Caco-2 (cell line): ENCODE data around the gene SLC5A8. TPM values are rescaled to one million over a fixed set of nuclear protein-coding genes. Genes with fewer than 3 reads are reported as not detected.

Experiments
- BruUV-seq: library from RNA; stranded (reverse); fragments of 400-500 nt; replicated peaks from 2 replicates; lab custom pipeline; 2021; lab: Mats Ljungman, UMichigan
- CTCF ChIA-PET: fragments of 300-600 bp; sonication (Branson Sonifier 250); formaldehyde crosslinking; loops from one replicate; lab custom pipeline; 2022; ENCODE audit warnings: antibody characterized with exemption; lab: Charles Lee
- POLR2A ChIA-PET: fragments of 300-600 bp; sonication (Branson Sonifier 250); formaldehyde crosslinking; loops from one replicate; lab custom pipeline; 2022; ENCODE audit warnings: antibody characterized with exemption; lab: Charles Lee
- DNase-seq, 2 experiments: peaks; one replicate each; pipeline versions ENCODE4 v3.0.0 to v3.0.0-alpha.2; 2020 to 2022
- H3K27me3 ChIP-seq: replicated peaks from 2 replicates; pipeline ENCODE4 v1.6.0; 2011; ENCODE audit warnings: low read length; ENCODE audit not compliant: control insufficient read depth, insufficient read depth
- H3K36me3 ChIP-seq: 2 replicates; pipeline ENCODE4 v1.5.1; 2011; ENCODE audit warnings: low read length; ENCODE audit not compliant: control insufficient read depth, insufficient read depth
- H3K4me1 ChIP-seq: fragments of 250-450 bp; sonication (Bioruptor Pico); 2 replicates; pipeline ENCODE4 v1.5.1; 2020; ENCODE audit warnings: mild to moderate bottlenecking
- H3K4me3 ChIP-seq: 2 replicates; pipeline ENCODE4 v1.5.1; 2011; ENCODE audit warnings: low read depth, mild to moderate bottlenecking, control low read depth, low read length
- H3K9me3 ChIP-seq: fragments of 250-450 bp; sonication (Bioruptor Pico); 2 replicates; pipeline ENCODE4 v1.5.1; 2020; ENCODE audit warnings: mild to moderate bottlenecking, moderate library complexity
- H3K27ac Mint-ChIP-seq: one replicate; pipeline ENCODE4 v1.8.0; 2022; ENCODE audit warnings: mixed read lengths; ENCODE audit not compliant: unreplicated experiment
- H3K27me3 Mint-ChIP-seq: one replicate; pipeline ENCODE4 v1.8.0; 2022; ENCODE audit warnings: mixed read lengths; ENCODE audit not compliant: insufficient read depth, unreplicated experiment
- H3K36me3 Mint-ChIP-seq: one replicate; pipeline ENCODE4 v1.8.0; 2022; ENCODE audit warnings: mild to moderate bottlenecking, mixed read lengths; ENCODE audit not compliant: insufficient read depth, unreplicated experiment
- H3K4me1 Mint-ChIP-seq: one replicate; pipeline ENCODE4 v1.8.0; 2022; ENCODE audit warnings: low read depth, mixed read lengths; ENCODE audit not compliant: unreplicated experiment
- H3K4me3 Mint-ChIP-seq: one replicate; pipeline ENCODE4 v1.8.0; 2022; ENCODE audit warnings: mild to moderate bottlenecking, moderate library complexity, mixed read lengths; ENCODE audit not compliant: unreplicated experiment
- H3K9me3 Mint-ChIP-seq: one replicate; pipeline ENCODE4 v1.8.0; 2022; ENCODE audit warnings: mixed read lengths; ENCODE audit not compliant: unreplicated experiment
- intact Hi-C: fragments of 100-400 bp; cut with micrococcal nuclease; formaldehyde crosslinking; loops from one replicate; pipeline ENCODE4 v1.10.0; 2022; ENCODE audit not compliant: unreplicated experiment
- total RNA-seq: library from RNA; stranded (reverse); gene quantifications from 2 replicates; pipeline ENCODE4 v1.2.3, GENCODE V29; 2022
- TF ChIP-seq, protein P1 (sequence below), 2 experiments: fragments of 200-600 bp in 1 of 2; IDR thresholded peaks; 1 replicate in 1 of 2; 2 replicates in 1 of 2; pipeline versions ENCODE4 v1.5.1 to v1.8.0; 2011 to 2022; ENCODE audit warnings: antibody characterized with exemption in 1 of 2, control low read depth in 1 of 2, inconsistent platforms in 1 of 2, low read depth in 1 of 2, low read length in 1 of 2, mild to moderate bottlenecking in 1 of 2, moderate library complexity in 1 of 2; ENCODE audit not compliant: insufficient read depth in 1 of 2, severe bottlenecking in 1 of 2, unreplicated experiment in 1 of 2

The SLC5A8 gene
- total RNA-seq, 1 experiment from 2014 or later, result not detected

- Mint-ChIP-seq H3K9me3 (peaks cover 2% of the 10 kb centered on the region), H3K36me3 (no peaks in the 10 kb centered on the region), H3K4me3 (no peak overlapping the region), H3K27me3 (peaks cover 4% of the 10 kb centered on the region), H3K27ac (no peak overlapping the region), H3K4me1 (no peaks in the 10 kb centered on the region)
- Histone ChIP-seq H3K27me3 (no peaks in the 10 kb centered on the region; the same call in 1 of the 2 replicates), H3K4me1 (no peaks in the 10 kb centered on the region), H3K36me3 (no peaks in the 10 kb centered on the region), H3K9me3 (no peaks in the 10 kb centered on the region), H3K4me3 (no peak overlapping the region)
- ChIA-PET CTCF (no interaction called here), POLR2A (no interaction called here)
- TF ChIP-seq, protein P1, sequence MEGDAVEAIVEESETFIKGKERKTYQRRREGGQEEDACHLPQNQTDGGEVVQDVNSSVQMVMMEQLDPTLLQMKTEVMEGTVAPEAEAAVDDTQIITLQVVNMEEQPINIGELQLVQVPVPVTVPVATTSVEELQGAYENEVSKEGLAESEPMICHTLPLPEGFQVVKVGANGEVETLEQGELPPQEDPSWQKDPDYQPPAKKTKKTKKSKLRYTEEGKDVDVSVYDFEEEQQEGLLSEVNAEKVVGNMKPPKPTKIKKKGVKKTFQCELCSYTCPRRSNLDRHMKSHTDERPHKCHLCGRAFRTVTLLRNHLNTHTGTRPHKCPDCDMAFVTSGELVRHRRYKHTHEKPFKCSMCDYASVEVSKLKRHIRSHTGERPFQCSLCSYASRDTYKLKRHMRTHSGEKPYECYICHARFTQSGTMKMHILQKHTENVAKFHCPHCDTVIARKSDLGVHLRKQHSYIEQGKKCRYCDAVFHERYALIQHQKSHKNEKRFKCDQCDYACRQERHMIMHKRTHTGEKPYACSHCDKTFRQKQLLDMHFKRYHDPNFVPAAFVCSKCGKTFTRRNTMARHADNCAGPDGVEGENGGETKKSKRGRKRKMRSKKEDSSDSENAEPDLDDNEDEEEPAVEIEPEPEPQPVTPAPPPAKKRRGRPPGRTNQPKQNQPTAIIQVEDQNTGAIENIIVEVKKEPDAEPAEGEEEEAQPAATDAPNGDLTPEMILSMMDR (IDR thresholded peaks at IDR 0.05; ENCODE audit: insufficient read depth in 1 of 2, low read depth in 1 of 2, low read length in 1 of 2, severe bottlenecking in 1 of 2, unreplicated experiment in 1 of 2), result no peak
- BruUV-seq, result no TSS peak
- DNase-seq, result no peak
- intact Hi-C loops, result no loop called here
Measured at GRCh38 chr12:101221301-101221700, 11.3 kb upstream of the SLC5A8 start.

DNA sequence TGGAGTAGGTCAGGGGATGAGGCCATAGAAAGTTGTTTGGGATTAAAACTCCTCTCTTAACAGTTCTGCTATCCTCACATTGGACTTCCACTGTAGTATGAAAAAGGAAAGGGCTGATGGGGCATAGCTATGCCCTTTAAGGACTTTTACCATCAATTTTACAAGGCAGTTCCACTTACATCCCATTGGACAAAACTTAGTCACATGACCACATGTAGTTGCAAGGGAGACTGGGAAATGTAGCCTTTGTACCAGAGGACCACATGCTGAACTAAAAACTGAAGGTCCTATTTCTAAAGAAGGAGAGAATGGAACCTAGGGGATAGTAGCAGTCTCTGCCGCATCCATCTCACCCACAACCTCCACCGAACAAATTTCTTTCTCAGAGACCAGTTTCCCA is 6.8 kb upstream of the SLC5A8 start:
- no peaks in the 10 kb centered on the region for H3K4me1 Mint-ChIP-seq
- no peak overlapping the region for H3K4me3 Mint-ChIP-seq
- Histone ChIP-seq H3K9me3 (no peaks in the 10 kb centered on the region), H3K36me3 (no peaks in the 10 kb centered on the region), H3K4me1 (no peaks in the 10 kb centered on the region), H3K27me3 (no peaks in the 10 kb centered on the region; the same call in 1 of the 2 replicates), H3K4me3 (no peak overlapping the region)
- TF ChIP-seq, protein P1 (IDR thresholded peaks at IDR 0.05; ENCODE audit: insufficient read depth in 1 of 2, low read depth in 1 of 2, low read length in 1 of 2, severe bottlenecking in 1 of 2, unreplicated experiment in 1 of 2), result no peak
- H3K36me3 Mint-ChIP-seq, result no peaks in the 10 kb centered on the region
- ChIA-PET CTCF (no interaction called here), POLR2A (no interaction called here)
- H3K27me3 Mint-ChIP-seq, result no peaks in the 10 kb centered on the region
- intact Hi-C loops, result no loop called here
- no peak overlapping the region for H3K27ac Mint-ChIP-seq
- peaks cover 20% of the 10 kb centered on the region for H3K9me3 Mint-ChIP-seq
- no TSS peak for BruUV-seq
- no peak for DNase-seq

DNA sequence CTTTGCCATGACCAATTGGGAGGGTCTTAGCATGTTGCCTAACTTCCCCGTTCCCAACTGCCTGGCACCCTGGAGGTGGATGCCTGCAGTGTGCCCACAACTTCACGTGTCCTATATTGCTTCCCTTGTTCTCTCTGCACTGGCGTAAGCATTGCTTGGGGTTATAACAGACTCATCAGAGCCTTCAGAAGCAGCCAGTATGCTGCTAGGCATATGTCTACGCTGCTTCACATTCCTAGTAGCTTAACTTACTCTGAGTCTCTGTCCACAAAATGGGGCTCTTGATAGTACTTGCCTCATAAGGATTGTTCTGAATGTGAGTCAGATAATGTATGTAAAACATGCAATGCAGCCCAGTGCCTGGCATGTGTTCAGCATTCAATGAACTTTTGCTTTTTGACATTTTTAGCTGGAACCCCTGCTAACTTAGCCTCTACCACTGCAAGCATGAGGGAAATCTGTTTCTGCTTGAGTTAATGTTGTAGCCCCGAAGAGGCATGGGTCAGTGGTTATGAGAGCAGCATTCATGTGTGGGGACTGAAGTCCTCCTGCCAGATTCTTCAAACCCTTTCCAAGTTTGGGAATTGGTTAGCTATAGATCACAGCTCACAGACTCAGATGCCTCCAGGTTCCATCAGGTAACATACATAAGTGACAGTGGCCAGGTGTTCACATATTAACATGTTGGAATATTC is 2.8 kb downstream of the SLC5A8 start:
- intact Hi-C loops, result no loop called here
- Histone ChIP-seq H3K4me3 (no peak overlapping the region), H3K4me1 (no peaks in the 10 kb centered on the region), H3K27me3 (no peaks in the 10 kb centered on the region), H3K36me3 (no peaks in the 10 kb centered on the region), H3K9me3 (no peaks in the 10 kb centered on the region)
- Mint-ChIP-seq H3K36me3 (no peaks in the 10 kb centered on the region), H3K27ac (no peak overlapping the region), H3K4me1 (no peaks in the 10 kb centered on the region), H3K9me3 (no peaks in the 10 kb centered on the region), H3K27me3 (peaks cover 11% of the 10 kb centered on the region), H3K4me3 (no peak overlapping the region)
- CTCF ChIA-PET, result no interaction called here
- BruUV-seq, result no TSS peak
- DNase-seq, result no peak
- POLR2A ChIA-PET, result no interaction called here
- TF ChIP-seq, protein P1 (IDR thresholded peaks at IDR 0.05; ENCODE audit: insufficient read depth in 1 of 2, low read depth in 1 of 2, low read length in 1 of 2, severe bottlenecking in 1 of 2, unreplicated experiment in 1 of 2), result no peak
